Activated CD4-positive, alpha-beta T cell treated with anti-CD3 and anti-CD28 coated beads, Interleukin-2, amount 50 U/mL, for 4 hours (primary cell): ENCODE measurements around the gene CHKB.
"Not testable (repeated sequence)": the region's sequence is repeated elsewhere in the genome, so short reads cannot be mapped to it uniquely, and the experiment has no call there.

Experiments used
- DNase-seq, 2 experiments: peaks; one replicate each; pipeline ENCODE4 v3.0.0-alpha.2; 2020

CHKB gene, protein sequence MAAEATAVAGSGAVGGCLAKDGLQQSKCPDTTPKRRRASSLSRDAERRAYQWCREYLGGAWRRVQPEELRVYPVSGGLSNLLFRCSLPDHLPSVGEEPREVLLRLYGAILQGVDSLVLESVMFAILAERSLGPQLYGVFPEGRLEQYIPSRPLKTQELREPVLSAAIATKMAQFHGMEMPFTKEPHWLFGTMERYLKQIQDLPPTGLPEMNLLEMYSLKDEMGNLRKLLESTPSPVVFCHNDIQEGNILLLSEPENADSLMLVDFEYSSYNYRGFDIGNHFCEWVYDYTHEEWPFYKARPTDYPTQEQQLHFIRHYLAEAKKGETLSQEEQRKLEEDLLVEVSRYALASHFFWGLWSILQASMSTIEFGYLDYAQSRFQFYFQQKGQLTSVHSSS

DNA sequence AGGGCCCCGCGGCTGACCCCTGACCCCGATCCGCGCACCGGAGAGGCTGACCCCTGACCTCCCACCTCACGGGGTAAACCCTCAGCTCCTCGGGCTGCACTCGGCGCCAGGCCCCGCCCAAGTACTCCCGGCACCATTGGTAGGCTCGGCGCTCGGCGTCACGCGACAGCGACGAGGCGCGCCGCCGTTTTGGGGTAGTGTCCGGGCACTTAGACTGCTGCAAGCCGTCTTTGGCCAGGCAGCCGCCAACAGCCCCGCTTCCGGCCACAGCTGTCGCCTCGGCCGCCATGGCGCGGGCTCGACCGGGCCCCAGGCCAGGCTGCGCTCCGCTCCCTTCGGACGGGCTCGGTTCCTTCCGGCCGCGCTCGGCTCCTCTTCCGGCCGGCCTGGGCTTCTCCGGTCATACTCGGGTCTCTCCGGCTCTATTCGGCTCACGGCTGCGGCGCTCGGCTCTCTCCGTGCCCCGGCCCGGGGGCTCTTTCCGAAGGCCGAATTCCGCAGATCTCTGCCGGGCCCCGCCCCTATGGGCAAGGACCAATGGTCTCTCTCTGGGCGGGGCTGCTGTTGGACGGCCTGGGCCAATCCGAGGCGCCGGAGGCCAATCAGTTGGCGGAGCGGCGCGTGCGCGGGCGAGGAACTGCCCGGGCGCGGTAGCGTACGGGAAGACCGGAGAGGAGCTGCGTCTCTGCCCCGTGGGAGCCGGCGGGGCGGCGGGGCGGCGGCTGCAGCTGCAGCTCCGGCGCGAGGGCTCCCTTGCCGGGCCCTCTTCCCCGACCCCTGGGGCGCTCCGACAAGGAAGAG is at the start of gene CHKB:
Gene CHKB (minus strand): TSS at position 357 of the 801 bp plus-strand sequence. CDS start 68 bp downstream, at position 289.
- peak; percentile 96 to 97 for DNase-seq

- no peak for DNase-seq
Measured at GRCh38 chr22:50630376-50630775, 47.7 kb upstream of the CHKB start.

DNA sequence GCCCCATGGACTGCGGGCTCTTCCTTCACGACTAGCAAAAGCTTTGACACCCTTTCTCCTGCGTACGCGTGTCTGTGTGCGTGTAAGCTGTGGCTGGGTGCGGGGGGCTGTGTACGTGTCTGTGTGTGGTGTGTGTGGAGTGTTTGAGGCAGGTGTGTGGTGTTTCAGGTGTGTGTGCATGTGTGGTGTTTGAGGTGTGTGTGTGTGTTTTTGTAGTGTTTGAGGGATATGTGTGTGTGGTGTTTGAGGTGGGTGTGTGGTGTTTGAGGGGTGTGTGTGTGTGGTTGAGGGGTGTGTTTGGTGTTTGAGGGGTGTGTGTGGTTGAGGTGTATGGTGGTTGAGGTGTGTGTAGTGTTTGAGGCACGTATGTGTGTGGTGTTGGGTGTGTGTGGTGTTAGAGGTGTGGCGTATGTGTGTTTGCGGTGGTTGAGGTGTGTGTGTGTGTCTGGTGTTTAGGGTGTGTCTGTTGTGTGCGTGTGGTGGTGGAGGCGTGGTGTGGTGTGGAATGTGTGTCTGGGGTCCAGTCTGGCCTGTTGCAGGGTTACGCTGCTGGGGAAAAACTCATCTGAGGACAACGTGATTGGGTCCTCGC is 46.0 kb upstream of the CHKB start:
- DNase-seq, result no peak

GRCh38 chr22:50627642-50628542 is 45.2 kb upstream of the CHKB start, which contains the start of gene ARSA:
TSS of gene ARSA (minus strand) at chr22:50628152. CDS start at chr22:50627779, 373 bp downstream.
- peak; percentile 53 to 62 for DNase-seq

DNA sequence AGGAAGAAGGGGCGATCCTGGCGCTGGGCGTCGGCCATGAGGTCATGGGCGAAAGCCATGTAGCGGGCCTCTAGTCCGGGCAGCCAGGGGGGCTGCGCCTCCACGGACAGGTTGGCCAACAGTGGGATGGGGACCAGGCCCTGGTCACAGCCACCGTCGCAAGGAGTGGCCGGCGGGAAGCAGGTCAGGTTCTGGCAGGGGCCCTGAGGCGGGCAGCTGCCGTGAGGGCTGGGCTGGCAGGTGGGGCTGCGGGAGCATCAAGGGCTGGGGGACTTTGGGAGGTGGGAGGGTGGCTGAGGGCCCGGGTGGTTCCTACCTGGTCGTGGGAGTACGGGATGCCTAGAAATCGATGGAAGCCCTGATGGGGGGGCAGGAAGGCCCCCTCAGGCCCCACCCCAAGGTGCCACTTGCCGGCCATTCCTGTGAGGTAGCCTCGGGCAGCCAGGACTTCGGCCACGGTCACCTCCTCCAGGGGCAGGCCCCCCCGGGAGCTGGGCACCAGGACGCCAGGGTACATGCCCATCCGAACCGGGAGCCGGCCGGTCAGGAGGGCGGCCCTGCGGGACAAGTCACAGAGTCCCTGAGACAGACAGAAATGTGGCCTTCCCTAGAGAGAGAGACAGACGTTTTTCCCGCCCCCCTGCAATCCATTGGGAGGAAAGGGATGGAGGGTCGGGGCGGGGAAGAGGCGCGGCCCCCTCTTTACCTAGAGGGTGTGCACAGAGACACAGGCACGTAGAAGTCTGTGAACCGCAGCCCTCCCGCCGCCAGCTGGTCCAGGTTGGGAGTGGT is 44.4 kb upstream of the CHKB start:
- DNase-seq, result no peak

- no peak for DNase-seq
Measured at GRCh38 chr22:50626314-50626849, 43.7 kb upstream of the CHKB start.

DNA sequence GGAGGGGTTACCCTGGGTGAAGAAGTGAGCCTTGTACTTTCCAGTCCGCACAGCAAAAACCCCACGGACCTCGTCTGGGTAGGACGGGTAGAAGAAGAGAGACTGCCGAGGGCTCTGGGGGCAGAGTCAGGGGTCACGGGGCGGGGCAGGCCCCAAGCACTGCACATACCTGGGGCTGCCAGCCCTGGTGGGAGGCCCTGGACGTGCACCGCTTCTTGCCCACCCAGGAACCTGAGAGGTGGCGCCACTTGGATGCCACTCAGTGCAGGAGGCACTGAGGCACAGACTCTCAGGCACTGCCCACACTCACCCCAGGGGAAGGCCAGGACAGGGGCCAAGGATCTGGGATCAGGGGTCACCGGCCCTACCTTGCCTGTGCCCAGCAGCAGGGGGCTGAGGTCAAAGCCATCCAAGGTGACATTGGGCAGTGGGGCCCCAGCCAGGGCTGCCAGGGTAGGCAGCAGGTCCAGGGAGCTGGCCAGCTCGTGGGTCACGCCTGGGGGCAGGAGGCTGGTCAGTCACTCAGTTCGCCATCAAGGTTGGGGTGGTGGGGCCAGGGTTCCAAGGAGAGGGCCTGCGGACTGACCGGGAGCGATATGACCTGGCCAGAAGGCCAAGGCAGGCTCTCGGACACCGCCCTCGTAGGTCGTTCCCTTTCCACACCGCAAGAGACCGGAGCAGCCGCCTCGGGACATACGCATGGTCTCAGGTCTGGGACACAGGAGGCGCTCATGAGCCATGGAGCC is 43.1 kb upstream of the CHKB start:
- no peak for DNase-seq

- no peak for DNase-seq
Measured at GRCh38 chr22:50625131-50625567, 42.5 kb upstream of the CHKB start.

DNA sequence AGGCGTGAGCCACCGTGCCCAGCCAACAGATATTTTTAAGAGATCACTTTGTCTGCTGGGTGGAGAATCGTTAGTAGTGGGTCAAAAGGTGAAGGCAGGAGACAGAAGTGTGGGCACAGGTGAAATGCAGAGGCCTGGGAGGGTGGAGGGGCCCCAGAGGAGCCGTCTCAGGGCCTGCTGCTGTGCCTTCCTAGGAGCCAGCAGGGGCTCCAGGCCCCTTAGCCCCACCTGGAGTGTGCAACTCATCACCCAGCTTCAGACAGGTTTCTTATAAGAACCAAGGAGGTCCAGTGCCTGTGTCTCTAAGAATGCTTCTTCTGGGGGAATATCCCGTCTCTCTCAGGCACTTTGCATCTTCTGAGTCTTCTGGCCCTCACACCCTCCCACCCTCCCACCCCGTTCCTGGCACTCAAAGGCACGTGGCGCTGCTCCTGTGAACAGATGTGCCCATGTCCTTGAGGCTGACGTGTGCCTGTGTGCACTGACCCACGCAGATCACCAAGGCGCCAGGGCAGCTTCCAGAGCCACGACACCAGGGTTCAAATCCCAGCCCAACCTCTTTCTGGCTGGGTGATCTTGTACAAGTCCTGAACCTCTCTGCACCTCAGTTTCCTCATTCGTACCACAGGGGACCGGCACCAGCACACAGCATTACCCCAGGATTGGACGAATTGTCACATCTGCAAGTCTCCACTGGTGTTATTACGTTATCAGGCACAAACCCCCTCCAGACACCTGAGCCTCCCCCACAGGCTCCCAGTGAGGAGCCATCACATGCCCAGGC is 41.9 kb upstream of the CHKB start:
- no peak for DNase-seq

GRCh38 chr22:50622723-50623327 is 40.2 kb upstream of the CHKB start:
- no peak for DNase-seq

- no peak for DNase-seq
Measured at GRCh38 chr22:50621948-50622722, 39.5 kb upstream of the CHKB start.

DNA sequence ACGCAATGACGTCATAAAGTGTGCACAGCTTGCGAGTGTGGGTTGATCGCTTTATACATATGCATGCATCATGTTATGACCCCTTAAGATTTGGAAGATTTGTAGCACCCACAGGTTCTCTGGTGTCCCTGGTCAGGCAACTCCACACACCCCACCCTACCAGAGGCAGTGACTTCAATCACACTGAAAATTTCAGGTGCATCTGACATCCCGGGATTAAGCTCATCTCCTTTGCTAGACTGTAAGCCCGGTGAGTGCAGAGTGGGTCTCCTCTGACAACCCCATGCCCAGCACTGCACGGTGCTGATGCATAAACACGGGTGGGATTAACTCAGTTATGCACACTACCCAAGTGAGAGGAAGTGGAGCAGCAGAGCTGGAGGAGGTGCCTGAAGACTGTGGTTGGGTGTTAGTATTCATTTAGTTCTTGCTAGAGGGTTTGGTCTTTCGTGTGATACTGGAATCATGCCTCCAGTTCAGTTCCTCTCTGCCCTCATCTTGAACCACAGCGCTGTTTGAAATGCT is 38.8 kb upstream of the CHKB start:
- no peak for DNase-seq

DNA sequence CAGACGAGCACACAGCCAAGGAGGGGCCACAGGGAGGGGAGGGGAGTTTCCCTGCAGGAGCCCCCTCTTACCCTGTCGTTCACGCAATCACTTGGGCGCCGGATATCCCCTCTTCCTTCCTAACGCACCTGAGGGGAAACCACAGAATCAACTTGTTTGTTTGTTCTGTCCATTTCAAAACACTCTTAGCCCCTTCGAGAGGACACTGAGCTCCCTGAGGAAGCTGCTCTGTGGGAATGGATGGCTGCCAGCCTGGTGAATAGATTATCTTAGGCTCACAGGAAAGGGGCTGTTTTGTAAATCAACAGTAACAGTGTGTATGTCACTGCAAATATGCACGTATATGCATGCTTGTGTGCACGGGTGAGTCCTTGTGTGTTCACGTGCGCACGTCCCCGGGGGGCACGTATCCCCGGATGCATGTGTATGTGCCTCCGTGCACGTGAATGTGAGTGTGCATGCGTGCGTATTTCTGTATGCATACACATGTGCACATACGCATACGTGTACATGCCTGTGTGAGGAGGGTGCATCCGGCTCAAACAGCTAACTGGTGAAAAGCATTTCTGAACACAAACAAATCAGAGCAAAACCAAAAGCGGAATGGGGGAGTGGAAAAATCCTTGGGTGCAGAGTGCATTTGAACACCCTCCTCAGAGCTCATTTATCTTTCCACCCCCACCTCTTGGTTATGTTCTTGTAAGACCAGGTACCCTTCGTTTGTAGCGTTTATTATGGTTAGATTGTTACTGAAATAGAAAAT is 38.1 kb upstream of the CHKB start:
- DNase-seq, result peak in 1 of 2 experiments; percentile 86

GRCh38 chr22:50614296-50614695 is 31.6 kb upstream of the CHKB start:
- DNase-seq, result not testable (repeated sequence)

DNA sequence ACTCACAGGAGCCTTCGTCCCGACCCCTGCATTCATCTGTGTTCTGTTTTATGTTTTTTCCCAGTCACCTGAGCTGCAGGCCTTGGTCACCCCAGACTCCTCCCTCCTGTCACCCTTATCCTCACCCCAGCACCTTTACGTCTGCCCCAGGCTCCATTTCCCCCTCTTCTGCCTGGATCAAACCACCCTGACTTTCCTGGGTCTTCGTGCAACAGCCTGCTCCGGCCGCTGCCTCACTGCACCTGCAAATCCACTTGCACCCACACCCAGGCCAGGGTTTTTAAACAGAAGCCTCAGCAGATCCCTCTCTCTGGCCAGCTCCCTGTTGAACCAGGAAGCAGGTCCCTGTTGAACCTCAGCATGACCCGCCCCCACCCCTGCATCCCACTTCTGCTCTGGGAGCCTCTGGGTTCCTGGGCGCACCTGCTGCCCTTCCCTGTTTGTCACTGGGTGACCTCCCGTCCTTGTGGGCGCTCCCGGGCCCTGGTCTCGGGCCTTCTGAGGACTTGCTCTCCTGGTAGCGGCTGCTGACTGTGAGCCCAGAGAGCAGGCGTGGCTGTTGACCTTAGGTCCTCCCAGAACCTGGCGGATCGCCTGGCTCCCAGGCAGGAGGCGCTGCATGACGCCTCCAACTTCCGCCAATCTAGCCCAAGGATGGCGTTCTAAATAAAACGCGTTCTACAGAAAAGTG is 30.8 kb upstream of the CHKB start:
- no peak for DNase-seq

DNA sequence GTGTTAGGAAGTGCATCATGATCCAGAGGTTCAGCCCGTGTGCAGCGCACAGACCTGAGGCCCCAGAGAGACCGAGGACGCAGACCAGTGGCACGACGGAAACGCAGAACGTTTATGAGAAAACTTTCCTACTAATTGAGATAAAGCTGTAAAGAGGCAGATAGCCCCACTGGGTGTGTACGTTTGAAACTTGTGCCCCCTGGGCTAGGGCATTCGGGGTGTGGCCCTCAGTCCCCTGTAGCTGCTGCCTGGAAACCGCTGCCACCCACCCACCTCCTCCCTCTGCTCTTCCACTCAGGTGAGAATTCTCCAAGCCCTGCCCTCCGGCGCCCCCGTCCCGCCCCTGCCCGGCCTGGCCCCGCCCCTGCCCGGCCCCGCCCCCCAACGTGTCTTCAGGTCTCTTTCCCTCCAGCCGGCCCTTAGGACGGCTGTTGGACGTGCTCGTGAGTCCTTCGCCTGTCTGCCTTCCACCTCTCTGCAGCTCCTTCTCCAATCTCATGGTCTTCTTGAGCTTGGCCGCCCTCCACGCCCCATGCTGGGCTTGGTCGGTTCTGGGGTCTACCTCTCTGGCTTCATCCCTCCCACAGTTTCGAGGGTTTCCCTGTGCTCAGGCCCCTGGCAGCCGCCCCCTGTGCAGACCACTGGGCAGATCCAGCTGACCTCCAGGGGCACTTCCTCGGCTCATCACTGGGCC is 30.0 kb upstream of the CHKB start:
- no peak for DNase-seq
